ENCODE results near the gene GLI2.

GRCh38 chr2:120777787-120778186 lies 42.1 kb downstream of the GLI2 start:
- no peak for TF ChIP-seq POLR2A (IDR thresholded peaks at IDR 0.05; ENCODE audit: low read depth, low read length)
- no peak for TF ChIP-seq TAF1 (IDR thresholded peaks at IDR 0.05; ENCODE audit: low read depth, low read length)
- no peak for TF ChIP-seq PAX5 (IDR thresholded peaks at IDR 0.05; ENCODE audit: insufficient read depth, low read length, severe bottlenecking)
- TF ChIP-seq POLR2AphosphoS5 (IDR thresholded peaks at IDR 0.05; ENCODE audit: low read depth, low read length), result no peak
- TF ChIP-seq SPI1 (IDR thresholded peaks at IDR 0.05; ENCODE audit: low read depth, low read length), result no peak
